ENCODE results near the gene PDGFD. TPM values are rescaled to one million over a fixed set of nuclear protein-coding genes. Genes with fewer than 3 reads are reported as not detected.

The PDGFD gene
- total and polyA plus RNA-seq, 2 donors (not counting 1 experiment from before 2014, with no cell fraction given): 1.3 TPM

DNA sequence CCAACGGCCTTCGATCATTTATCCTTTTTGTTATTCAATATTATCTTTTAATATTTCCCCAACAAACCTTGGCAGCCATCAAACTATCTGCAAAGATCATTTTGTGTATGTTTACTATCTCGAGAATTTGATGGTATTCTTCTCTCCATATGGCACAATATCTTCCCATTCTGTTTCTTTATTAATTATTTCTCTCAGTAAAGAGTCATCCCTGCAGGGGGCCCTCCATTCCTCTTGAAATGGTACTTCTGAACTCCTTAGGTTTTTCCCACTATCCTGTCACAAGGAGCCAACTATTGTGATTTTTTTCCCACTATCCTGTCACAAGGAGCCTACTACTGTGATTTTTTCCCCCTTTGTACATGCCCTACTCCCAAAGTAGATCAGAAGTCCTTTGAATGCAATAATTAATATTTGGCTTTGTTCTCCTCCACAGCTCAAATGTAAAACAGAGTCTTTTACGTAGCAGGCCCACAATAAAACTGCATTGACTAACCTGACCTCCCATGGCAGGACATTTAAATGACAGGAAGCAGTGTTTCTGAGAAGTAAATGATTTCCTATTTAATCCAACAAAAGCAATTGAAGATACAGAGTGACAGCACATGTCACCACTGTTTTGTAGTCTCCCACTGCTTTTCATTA, 43.3 kb downstream of the PDGFD start:
- no peak overlapping the region for H3K4me2 ChIP-seq (ENCODE audit: extremely low read depth, insufficient read depth, low read length)
- no peak overlapping the region for H3K9ac ChIP-seq (ENCODE audit: insufficient read depth, low read length)
- no peak overlapping the region for H2AFZ ChIP-seq (ENCODE audit: low read length)
- H3K27me3 ChIP-seq (ENCODE audit: control insufficient read depth, insufficient read depth, low read length): no peaks in the 10 kb centered on the region
- no peak overlapping the region for H3K4me3 ChIP-seq (replicated peaks in 1 of 4; ENCODE audit: control extremely low read depth in 1 of 4, insufficient read depth in 1 of 4, low read depth in 3 of 4, low read length in 4 of 4)
- no peaks in the 10 kb centered on the region for H3K79me2 ChIP-seq (ENCODE audit: control insufficient read depth, insufficient read depth, low read length)
- TF ChIP-seq, protein P1, sequence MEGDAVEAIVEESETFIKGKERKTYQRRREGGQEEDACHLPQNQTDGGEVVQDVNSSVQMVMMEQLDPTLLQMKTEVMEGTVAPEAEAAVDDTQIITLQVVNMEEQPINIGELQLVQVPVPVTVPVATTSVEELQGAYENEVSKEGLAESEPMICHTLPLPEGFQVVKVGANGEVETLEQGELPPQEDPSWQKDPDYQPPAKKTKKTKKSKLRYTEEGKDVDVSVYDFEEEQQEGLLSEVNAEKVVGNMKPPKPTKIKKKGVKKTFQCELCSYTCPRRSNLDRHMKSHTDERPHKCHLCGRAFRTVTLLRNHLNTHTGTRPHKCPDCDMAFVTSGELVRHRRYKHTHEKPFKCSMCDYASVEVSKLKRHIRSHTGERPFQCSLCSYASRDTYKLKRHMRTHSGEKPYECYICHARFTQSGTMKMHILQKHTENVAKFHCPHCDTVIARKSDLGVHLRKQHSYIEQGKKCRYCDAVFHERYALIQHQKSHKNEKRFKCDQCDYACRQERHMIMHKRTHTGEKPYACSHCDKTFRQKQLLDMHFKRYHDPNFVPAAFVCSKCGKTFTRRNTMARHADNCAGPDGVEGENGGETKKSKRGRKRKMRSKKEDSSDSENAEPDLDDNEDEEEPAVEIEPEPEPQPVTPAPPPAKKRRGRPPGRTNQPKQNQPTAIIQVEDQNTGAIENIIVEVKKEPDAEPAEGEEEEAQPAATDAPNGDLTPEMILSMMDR (conservative IDR thresholded peaks at IDR 0.05 in 1 of 2, IDR thresholded peaks at IDR 0.05 in 1 of 2; ENCODE audit: low read depth in 1 of 2, low read length in 2 of 2): no peak
- TF ChIP-seq EZH2 (IDR thresholded peaks at IDR 0.05; ENCODE audit: low read length, missing control alignments): no peak
- no peaks in the 10 kb centered on the region for H3K36me3 ChIP-seq (ENCODE audit: control insufficient read depth, insufficient read depth, low read length)
- H3K9me3 ChIP-seq (ENCODE audit: control insufficient read depth, insufficient read depth, low read depth, low read length): no peaks in the 10 kb centered on the region
- H3K27ac ChIP-seq (ENCODE audit: insufficient read depth, low read length): no peak overlapping the region
- no peak for DNase-seq (ENCODE audit: low read depth in 2 of 2)
- no peaks in the 10 kb centered on the region for H4K20me1 ChIP-seq (ENCODE audit: control insufficient read depth, extremely low read depth, insufficient read depth, low read length)
- no peaks in the 10 kb centered on the region for H3K4me1 ChIP-seq (ENCODE audit: control insufficient read depth, extremely low read depth, insufficient read depth, low read length)

DNA sequence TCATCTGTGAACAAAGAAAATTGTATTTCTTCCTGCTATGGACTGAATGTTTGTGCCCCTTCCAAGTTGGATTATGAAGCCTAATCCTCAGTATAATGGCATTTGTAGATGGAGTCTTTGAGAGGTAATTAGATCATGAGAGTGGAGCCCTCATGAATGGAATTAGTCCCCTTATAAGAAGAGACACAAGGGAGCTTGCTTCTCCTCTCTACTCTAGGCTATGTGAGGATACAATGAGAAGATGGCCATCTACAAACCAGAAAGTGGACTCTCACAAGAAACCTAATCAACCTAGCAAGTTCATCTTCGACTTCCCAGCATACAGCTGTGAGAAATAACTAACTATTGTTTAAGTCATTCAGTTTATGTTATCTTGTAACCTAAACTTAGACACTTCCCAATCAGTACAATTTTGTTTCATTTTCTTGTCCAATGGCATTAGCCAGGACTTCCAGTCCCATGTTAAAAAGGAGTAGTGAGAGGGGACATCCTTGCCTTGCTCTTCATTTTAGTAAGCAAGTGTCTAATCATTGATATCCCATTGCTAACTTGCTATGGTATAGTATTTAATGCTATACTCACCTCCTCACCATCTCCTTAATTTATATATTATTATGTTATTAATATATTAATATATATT, 45.7 kb downstream of the PDGFD start:
- Histone ChIP-seq H3K36me3 (ENCODE audit: control insufficient read depth, insufficient read depth, low read length) (no peaks in the 10 kb centered on the region), H2AFZ (ENCODE audit: low read length) (no peak overlapping the region), H3K79me2 (ENCODE audit: control insufficient read depth, insufficient read depth, low read length) (no peaks in the 10 kb centered on the region), H3K4me3 (replicated peaks in 1 of 4; ENCODE audit: control extremely low read depth in 1 of 4, insufficient read depth in 1 of 4, low read depth in 3 of 4, low read length in 4 of 4) (no peak overlapping the region), H4K20me1 (ENCODE audit: control insufficient read depth, extremely low read depth, insufficient read depth, low read length) (no peaks in the 10 kb centered on the region), H3K4me2 (ENCODE audit: extremely low read depth, insufficient read depth, low read length) (no peak overlapping the region), H3K27ac (ENCODE audit: insufficient read depth, low read length) (no peak overlapping the region), H3K9ac (ENCODE audit: insufficient read depth, low read length) (no peak overlapping the region), H3K4me1 (ENCODE audit: control insufficient read depth, extremely low read depth, insufficient read depth, low read length) (no peaks in the 10 kb centered on the region), H3K27me3 (ENCODE audit: control insufficient read depth, insufficient read depth, low read length) (no peaks in the 10 kb centered on the region), H3K9me3 (ENCODE audit: control insufficient read depth, insufficient read depth, low read depth, low read length) (no peaks in the 10 kb centered on the region)
- no peak for TF ChIP-seq EZH2 (IDR thresholded peaks at IDR 0.05; ENCODE audit: low read length, missing control alignments)
- TF ChIP-seq, protein P1 (conservative IDR thresholded peaks at IDR 0.05 in 1 of 2, IDR thresholded peaks at IDR 0.05 in 1 of 2; ENCODE audit: low read depth in 1 of 2, low read length in 2 of 2): no peak
- no peak for DNase-seq (ENCODE audit: low read depth in 2 of 2)

DNA sequence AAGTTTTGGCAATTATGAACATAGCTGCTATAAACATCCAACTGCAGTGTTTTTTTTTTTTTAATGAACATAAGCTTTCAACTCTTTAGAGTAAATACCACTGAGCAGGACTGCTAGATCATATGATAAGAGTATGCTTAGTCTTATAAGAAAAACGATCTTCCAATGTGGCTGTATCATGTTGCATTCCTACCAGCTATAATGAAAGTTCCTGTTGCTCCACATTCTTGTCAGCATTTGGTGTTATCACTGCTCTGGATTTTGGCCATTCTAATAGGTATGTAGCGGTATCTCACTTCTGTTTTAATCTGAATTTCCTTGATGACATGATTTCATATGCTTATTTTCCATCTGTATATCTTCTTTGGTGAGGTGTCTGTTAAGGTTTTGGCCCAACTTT, 50.4 kb downstream of the PDGFD start:
- H3K9me3 ChIP-seq (ENCODE audit: control insufficient read depth, insufficient read depth, low read depth, low read length): no peaks in the 10 kb centered on the region
- H3K4me3 ChIP-seq (replicated peaks in 1 of 4; ENCODE audit: control extremely low read depth in 1 of 4, insufficient read depth in 1 of 4, low read depth in 3 of 4, low read length in 4 of 4): no peak overlapping the region
- H3K9ac ChIP-seq (ENCODE audit: insufficient read depth, low read length): no peak overlapping the region
- no peak overlapping the region for H3K27ac ChIP-seq (ENCODE audit: insufficient read depth, low read length)
- TF ChIP-seq, protein P1 (conservative IDR thresholded peaks at IDR 0.05 in 1 of 2, IDR thresholded peaks at IDR 0.05 in 1 of 2; ENCODE audit: low read depth in 1 of 2, low read length in 2 of 2): no peak
- TF ChIP-seq EZH2 (IDR thresholded peaks at IDR 0.05; ENCODE audit: low read length, missing control alignments): no peak
- H3K4me1 ChIP-seq (ENCODE audit: control insufficient read depth, extremely low read depth, insufficient read depth, low read length): no peaks in the 10 kb centered on the region
- H3K79me2 ChIP-seq (ENCODE audit: control insufficient read depth, insufficient read depth, low read length): no peaks in the 10 kb centered on the region
- no peak for DNase-seq (ENCODE audit: low read depth in 2 of 2)
- H3K36me3 ChIP-seq (ENCODE audit: control insufficient read depth, insufficient read depth, low read length): no peaks in the 10 kb centered on the region
- H3K4me2 ChIP-seq (ENCODE audit: extremely low read depth, insufficient read depth, low read length): no peak overlapping the region
- H2AFZ ChIP-seq (ENCODE audit: low read length): no peak overlapping the region
- no peaks in the 10 kb centered on the region for H3K27me3 ChIP-seq (ENCODE audit: control insufficient read depth, insufficient read depth, low read length)
- H4K20me1 ChIP-seq (ENCODE audit: control insufficient read depth, extremely low read depth, insufficient read depth, low read length): no peaks in the 10 kb centered on the region
